ENCODE measurements around the gene QPRT.
"Not testable (repeated sequence)": the region's sequence is repeated elsewhere in the genome, so short reads cannot be mapped to it uniquely, and the experiment has no call there.

The QPRT gene

DNA sequence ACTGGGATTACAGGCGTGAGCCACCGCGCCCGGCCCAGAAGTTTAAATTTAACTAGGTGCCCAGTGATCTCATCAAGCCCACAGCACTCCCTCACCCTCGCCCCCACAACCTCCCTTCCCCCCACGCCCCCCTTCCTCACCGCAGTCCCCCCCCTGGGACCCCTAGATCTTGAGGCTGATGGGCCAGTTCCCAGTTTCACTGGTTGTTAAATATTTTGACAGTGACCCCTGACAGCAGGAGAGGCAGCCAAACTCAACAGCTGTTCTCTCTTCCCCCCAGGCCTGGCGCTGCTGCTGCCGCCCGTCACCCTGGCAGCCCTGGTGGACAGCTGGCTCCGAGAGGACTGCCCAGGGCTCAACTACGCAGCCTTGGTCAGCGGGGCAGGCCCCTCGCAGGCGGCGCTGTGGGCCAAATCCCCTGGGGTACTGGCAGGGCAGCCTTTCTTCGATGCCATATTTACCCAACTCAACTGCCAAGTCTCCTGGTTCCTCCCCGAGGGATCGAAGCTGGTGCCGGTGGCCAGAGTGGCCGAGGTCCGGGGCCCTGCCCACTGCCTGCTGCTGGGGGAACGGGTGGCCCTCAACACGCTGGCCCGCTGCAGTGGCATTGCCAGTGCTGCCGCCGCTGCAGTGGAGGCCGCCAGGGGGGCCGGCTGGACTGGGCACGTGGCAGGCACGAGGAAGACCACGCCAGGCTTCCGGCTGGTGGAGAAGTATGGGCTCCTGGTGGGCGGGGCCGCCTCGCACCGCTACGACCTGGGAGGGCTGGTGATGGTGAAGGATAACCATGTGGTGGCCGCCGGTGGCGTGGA, 15.6 kb downstream of the QPRT start:
- ChIA-PET POLR2A (interaction anchor here (0.6 kb wide), 1 partner anchor 122 kb away, joined by 6 read pairs; no protein-coding TSS in a partner anchor), CTCF (interaction anchor here (0.7 to 1.4 kb wide), 2 partner anchors 15 to 154 kb away, joined by 3 read pairs; no protein-coding TSS in a partner anchor)
- DNase-seq (ENCODE audit: extremely low spot score): no peak
- TF ChIP-seq, protein P1, sequence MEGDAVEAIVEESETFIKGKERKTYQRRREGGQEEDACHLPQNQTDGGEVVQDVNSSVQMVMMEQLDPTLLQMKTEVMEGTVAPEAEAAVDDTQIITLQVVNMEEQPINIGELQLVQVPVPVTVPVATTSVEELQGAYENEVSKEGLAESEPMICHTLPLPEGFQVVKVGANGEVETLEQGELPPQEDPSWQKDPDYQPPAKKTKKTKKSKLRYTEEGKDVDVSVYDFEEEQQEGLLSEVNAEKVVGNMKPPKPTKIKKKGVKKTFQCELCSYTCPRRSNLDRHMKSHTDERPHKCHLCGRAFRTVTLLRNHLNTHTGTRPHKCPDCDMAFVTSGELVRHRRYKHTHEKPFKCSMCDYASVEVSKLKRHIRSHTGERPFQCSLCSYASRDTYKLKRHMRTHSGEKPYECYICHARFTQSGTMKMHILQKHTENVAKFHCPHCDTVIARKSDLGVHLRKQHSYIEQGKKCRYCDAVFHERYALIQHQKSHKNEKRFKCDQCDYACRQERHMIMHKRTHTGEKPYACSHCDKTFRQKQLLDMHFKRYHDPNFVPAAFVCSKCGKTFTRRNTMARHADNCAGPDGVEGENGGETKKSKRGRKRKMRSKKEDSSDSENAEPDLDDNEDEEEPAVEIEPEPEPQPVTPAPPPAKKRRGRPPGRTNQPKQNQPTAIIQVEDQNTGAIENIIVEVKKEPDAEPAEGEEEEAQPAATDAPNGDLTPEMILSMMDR (IDR thresholded peaks at IDR 0.05; ENCODE audit: control extremely low read depth, extremely low read depth, low read depth, missing control alignments): no peak

DNA sequence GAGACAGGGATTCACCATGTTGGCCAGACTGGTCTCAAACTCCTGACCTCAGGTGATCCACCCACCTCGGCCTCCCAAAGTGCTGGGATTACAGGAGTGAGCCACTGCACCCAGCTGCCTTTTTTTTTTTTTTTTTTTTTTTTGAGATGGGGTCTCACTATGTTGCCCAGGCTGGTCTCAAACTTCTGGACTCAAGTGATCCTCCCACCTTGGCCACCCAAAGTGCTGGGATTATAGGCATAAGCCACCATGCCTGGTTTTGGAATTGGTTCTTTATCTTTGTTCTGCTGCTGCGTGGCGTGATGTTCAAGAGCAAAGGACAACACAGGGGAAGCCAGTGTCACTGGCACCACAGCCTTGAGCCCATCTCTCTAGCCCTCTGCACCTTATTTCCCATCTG, 16.7 kb downstream of the QPRT start:
- POLR2A ChIA-PET: not testable (repeated sequence)

DNA sequence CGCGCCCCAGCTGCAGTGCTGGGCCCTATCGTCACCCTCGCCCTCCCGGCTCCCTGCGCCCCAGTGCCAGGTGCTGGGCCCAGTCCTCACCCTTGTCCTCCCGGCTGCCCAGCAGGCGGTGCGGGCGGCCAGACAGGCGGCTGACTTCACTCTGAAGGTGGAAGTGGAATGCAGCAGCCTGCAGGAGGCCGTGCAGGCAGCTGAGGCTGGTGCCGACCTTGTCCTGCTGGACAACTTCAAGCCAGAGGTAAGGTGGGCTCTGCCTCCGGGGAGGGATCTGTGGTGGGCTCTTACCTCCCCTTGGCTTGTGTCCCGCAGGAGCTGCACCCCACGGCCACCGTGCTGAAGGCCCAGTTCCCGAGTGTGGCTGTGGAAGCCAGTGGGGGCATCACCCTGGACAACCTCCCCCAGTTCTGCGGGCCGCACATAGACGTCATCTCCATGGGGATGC, 17.9 kb downstream of the QPRT start:
- no peak for DNase-seq (ENCODE audit: extremely low spot score)
- CTCF ChIA-PET: interaction anchor here (1.3 to 1.4 kb wide), 2 partner anchors 14 to 18 kb away, joined by 3 read pairs; partner anchors contain the start of gene QPRT
- POLR2A ChIA-PET: no interaction called here
- TF ChIP-seq, protein P1 (IDR thresholded peaks at IDR 0.05; ENCODE audit: control extremely low read depth, extremely low read depth, low read depth, missing control alignments): no peak

More for the DNA sequence above, 16.7 kb downstream of the QPRT start:
- CTCF ChIA-PET: interaction anchor here (1.0 to 1.4 kb wide), 2 partner anchors 17 to 23 kb away, joined by 3 read pairs; partner anchors contain the start of gene QPRT
- DNase-seq (ENCODE audit: extremely low spot score): not testable (repeated sequence)

DNA sequence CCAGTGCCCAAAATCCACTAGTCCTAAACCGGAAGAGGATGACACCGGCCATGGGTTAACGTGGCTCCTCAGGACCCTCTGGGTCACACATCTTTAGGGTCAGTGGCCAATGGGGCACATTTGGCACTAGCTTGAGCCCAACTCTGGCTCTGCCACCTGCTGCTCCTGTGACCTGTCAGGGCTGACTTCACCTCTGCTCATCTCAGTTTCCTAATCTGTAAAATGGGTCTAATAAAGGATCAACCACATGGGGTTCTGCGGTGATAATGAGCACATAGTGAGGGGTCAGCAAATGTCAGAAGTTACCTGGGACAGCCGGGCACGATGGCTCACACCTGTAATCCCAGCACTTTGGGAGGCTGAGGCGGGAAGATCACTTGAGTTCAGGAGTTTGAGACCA, 18.4 kb downstream of the QPRT start:
- ChIA-PET CTCF (interaction anchor here (1.3 to 3.5 kb wide), 3 partner anchors 13 to 26 kb away, joined by 3 to 13 read pairs (median 3); partner anchors contain the start of gene QPRT), POLR2A (interaction anchor here (0.6 kb wide), 1 partner anchor 10 kb away, joined by 3 read pairs; no protein-coding TSS in a partner anchor)
- TF ChIP-seq, protein P1 (IDR thresholded peaks at IDR 0.05; ENCODE audit: control extremely low read depth, extremely low read depth, low read depth, missing control alignments): no peak
- DNase-seq (ENCODE audit: extremely low spot score): no peak

DNA sequence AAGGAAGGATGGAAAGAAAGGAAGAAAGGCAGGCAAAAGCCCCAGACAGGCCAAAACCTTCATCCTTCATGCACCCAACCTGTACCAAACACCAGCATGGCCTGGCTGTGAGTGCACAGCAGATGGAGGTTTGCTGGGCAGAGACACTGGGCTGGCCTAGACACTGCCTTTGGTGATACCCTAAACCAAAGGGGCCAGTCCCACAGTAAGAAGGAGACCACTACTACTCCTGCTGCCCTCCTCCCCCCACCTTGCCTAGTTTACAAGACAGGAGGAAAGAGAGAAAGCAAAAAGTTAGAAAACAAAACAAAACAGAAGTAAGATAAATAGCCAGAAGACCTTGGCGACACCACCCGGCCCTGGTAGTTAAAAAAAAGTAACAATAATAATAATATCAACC, 19.1 kb downstream of the QPRT start:
- DNase-seq (ENCODE audit: extremely low spot score): no peak
- ChIA-PET POLR2A (interaction anchor here (0.5 to 0.6 kb wide), 2 partner anchors 11 to 131 kb away, joined by 3 to 7 read pairs; no protein-coding TSS in a partner anchor), CTCF (interaction anchor here (1.3 to 4.9 kb wide), 4 partner anchors 13 to 151 kb away, joined by 3 to 32 read pairs (median 17); partner anchors contain the start of gene KIF22)
- TF ChIP-seq, protein P1 (IDR thresholded peaks at IDR 0.05; ENCODE audit: control extremely low read depth, extremely low read depth, low read depth, missing control alignments): no peak

DNA sequence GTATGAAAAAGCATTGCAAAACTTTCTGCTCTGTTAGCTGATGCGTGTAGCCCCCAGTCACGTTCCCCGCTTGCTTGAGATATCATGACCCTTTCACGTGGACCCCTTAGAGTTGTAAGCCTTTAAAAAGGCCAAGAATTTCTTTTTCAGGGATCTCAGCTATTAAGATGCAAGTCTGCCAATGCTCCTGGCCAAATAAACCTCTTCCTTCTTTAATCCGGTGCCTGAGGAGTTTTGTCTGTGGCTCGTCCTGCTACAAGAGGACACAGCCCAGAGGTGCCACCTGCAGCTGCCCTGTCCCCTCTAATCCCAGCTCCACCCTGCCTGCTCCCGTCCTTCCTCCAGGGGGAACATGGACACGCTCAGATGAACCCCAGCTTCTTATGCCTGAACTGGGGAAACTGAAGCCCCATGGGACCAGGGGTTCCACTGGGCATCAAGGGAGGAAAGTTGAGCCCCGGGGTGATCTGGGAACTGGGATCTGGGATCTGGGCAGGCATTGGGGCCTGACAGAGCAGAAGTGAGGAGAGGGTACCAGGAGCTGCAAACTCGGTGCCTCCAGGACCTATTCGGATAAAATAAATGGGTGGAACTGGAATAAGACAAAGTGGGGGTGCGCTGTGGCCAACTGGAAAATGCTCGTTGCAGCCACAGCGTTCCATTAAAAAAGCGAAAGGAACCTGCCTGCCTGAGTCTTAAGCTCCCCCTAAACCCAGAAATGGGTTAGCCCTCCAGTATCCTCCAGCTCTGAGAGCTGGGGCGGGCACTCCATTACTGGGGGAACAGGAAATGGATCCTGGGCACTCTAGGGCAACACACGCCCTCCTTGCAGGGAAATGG, 19.7 kb downstream of the QPRT start:
- CTCF ChIA-PET: interaction anchor here (1.2 to 4.9 kb wide), 12 partner anchors 10 to 150 kb away, joined by 3 to 32 read pairs (median 13); partner anchors contain the start of gene KIF22
- TF ChIP-seq, protein P1 (IDR thresholded peaks at IDR 0.05; ENCODE audit: control extremely low read depth, extremely low read depth, low read depth, missing control alignments): no peak
- POLR2A ChIA-PET: interaction anchor here (0.5 kb wide), 1 partner anchor 130 kb away, joined by 7 read pairs; no protein-coding TSS in a partner anchor
- DNase-seq (ENCODE audit: extremely low spot score): no peak
